Mucosa of gallbladder (tissue), 1 donor: ENCODE measurements around the gene GABRB3. TPM values are rescaled to one million over a fixed set of nuclear protein-coding genes. Genes with fewer than 3 reads are reported as not detected.

Experiments used
- DNase-seq: peaks from one replicate; pipeline ENCODE4 v3.0.0-alpha.2; 2020; ENCODE audit warnings: low spot score
- total RNA-seq: library from RNA; stranded (reverse); gene quantifications from one replicate; pipeline ENCODE4 v1.2.1, GENCODE V29; 2021
- donor health status: DM: no; HTN: no; CAD: no.

The GABRB3 gene
- total RNA-seq, 1 donor from 2014 or later, result 91.6 TPM

- DNase-seq, result no peak
Observed at GRCh38 chr15:26630857-26631256, 142.0 kb downstream of the GABRB3 start.

DNA sequence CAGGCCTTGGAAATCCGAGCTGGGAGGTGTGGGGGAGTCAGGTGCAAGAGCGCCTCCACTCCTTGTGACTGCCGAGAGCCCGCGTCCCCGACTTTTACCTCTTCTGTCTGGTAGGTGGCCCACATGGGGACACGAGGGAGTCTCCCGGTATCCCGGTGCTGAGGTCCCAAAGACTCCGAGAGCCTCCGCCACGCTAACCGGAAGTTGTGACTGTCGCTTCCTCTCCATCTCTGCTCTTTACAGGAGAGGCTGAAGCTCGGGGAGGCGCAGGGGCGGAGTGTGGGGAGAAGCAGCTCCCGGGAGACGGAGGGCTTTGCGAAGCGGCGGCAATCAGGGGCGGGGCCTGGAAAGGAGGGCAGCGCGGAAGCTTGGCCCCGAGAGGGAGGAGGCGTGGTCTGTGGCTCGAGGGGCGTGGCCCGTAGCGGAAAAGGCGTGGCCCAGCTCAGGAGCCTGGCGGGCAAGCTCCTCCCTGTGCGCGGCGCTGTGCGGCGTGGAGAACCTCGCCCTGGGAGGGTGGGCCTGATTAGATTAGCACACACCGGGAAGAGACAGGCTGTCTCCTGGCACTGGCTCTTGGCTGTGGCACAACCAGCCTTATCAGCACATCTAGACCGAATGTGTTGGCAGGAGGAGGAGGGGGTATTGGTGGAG lies 143.9 kb downstream of the GABRB3 start:
- DNase-seq, result peak; percentile 43

DNA sequence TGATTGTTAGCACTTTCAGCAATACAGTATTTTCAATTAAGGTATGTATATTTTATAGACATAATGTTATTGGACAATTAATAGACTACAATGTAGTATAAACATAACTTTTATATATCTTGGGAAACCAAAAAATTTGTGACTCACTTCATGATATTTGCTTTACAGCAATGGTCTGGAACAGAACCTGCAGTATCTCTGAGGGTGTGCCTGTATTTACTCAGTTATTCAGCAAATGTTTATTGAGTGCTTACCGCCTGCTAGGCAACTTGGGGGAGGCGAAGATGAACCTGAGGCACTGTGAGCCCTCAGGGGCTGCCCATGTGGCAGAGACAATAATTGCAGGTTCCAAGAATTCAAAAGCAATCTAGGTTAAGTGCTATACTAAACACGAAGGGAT lies 144.8 kb downstream of the GABRB3 start:
- DNase-seq, result peak; percentile 14

DNA sequence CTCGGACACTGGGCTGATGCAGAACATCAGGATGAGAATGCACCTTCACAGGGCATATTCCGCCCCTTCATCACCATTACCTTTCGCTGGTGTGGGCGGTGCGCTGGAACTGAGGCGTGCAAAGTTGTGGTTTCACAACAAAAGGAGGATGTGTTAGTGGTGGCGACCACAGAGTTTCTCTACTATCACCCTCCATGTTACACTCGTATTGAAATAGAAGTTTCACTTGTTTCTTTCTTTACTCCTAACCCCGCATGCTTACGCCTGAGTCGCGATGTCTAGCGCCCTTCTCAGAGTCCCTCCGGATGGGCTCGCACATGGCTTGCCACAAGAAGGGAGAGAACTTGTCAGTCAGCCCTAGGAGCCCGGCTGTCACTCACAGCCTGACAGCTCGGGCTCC lies 148.7 kb downstream of the GABRB3 start:
- no peak for DNase-seq

GRCh38 chr15:26623071-26623470 lies 149.8 kb downstream of the GABRB3 start:
- DNase-seq, result no peak

DNA sequence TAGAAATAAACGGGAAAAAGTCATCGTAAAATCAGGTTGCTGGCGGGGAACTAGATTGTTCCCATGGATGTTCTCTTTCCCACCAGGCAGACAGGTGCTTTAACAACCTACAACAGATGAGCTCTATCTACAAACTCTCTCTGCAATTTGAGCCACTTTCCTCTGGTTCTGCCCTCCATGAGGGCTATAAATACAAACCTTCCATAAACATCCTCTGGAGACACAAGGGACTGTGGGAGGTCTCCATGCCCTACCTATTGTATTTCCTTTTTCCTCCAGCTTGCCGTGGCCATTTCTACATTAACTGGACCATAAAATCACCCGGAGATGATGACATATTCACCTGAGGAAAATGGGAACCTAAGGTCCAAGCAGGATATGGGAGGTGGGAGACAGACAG lies 151.1 kb downstream of the GABRB3 start:
- no peak for DNase-seq

DNA sequence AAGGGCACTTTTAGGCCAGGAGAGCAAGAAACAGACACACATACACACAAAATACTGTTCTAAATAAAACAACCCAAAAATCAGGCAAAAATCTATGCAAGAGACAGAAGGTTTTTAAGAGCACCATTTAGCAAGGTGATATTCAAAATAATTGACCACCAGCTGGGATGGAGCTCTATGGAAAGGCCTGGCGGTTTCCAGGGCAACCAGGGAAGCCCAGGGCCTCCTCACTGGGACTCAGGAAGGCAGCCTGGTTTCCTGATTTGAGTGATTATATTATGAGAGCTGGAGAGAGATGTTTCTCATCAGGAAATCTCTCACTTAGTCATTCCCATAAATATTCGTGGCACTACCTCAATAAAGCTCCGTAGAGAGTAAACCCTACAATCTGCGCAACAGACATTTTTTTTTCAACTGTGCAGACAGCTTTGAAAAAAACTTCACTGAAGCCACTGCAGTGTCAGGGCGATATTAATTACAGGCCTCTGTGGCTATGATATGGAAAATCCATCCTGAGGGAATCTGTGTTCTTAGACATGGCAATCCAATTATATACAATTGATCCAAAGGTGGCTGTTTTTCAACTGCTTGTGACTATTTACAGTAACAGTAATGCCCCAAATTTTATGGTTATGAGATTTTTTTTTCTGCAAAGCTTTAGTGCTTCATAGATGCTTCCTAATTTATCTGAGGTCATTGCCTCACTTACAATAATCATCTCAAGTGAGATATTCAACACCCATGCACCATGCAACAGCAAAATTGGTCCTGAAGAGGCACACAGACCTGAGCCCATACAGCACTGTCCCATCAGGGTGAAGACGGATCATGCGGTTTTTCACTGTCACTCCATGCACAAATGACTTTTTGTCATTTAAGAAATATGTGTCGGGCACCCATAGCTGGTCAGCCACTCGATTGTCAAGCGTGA lies 152.1 kb downstream of the GABRB3 start:
- no peak for DNase-seq

DNA sequence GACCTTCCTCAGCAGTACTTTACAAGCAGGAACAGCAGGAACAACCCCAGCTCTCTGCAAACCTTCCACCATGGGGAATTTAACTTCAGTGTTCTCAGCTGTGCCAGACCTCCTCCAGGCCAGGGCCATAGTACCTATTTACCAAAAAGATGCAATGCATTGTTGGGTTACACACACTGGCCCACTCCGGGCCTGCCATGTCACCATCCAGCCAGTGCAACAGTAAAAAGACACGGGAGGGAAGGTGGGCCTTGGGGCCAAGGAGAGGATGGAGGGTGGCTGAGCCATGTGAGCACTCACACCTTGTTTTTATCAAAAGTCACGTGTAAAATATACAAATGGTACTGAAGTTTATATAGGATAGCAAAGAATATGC lies 157.0 kb downstream of the GABRB3 start:
- no peak for DNase-seq

GRCh38 chr15:26615188-26615926 lies 157.5 kb downstream of the GABRB3 start:
- no peak for DNase-seq

- no peak for DNase-seq
Observed at GRCh38 chr15:26614734-26615133, 158.1 kb downstream of the GABRB3 start.

- no peak for DNase-seq
Observed at GRCh38 chr15:26598704-26599103, 174.2 kb downstream of the GABRB3 start.

DNA sequence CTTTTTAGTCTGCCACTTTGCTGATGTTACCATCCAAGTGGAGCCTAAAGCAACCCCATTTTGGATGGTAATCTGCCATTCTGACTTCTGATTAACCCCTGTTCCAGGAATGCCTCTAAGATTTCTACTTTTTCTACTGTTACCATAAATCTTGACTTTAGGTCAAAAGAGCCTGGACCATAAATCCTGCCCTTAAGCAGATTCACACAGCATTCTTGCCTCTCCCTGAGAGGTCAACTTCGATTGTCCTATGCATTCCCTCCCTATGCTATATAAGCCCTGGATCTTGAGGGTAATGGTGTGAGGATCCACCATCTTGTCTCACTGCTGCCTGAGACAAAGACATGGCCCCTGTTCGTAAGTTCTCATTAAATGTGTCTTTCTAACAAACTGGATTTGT lies 177.3 kb downstream of the GABRB3 start:
- DNase-seq, result no peak

DNA sequence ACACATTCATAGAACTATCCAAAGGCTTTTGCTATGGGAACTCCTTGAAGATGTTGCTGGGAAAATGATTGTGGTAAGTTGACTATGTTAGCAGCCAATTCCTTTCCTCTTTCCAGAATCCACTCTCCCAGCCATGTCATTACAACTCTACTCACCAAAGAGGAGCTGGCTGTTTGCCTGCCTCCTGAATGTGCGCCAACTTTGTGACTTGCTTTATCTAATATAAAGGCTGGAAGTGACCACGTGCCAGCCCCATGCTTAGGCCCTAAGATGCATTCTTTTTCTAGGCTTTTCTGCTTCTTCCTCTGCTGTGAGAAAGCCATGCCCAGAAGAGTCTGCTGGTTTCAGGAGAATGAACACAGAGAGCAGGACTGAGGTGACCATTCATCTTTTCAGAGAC lies 182.2 kb downstream of the GABRB3 start:
- no peak for DNase-seq

DNA sequence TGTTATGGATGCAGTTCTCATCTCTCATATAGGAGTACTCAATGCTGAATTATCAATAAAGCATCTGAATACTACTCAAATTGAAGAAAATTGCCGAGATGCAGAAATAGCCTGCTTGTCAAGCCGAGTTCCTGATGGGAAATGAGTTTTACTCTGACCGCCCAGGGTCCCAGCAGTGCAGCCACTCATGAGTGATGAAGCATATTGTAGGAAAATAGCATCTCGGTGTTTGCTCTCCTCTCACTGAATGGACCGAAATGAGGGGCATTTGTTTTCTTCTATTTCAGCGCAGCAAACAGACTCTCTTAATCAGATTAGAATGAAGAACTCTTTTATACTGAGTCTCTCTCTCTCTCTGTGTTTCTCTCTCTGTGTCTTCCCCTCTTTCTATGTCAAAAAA lies 190.0 kb downstream of the GABRB3 start:
- DNase-seq, result no peak

DNA sequence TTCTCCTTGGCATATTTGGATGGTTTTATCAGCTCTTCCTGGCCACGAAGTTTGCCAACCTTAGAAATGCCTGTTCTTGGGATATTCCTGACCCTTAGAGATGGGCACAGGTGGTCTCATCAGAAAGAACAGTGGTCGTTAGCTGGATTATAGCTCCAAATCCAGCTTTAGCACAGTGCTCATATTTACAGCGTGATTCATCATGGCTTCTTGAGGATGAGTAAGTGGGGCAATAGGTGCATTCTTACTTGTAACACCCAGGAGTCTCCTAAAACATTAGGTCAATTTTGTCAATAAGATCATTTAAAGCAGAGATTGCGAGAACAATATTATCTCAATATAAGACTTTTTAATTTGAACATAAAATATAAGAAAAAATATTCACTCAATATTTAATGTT lies 191.9 kb downstream of the GABRB3 start:
- no peak for DNase-seq

DNA sequence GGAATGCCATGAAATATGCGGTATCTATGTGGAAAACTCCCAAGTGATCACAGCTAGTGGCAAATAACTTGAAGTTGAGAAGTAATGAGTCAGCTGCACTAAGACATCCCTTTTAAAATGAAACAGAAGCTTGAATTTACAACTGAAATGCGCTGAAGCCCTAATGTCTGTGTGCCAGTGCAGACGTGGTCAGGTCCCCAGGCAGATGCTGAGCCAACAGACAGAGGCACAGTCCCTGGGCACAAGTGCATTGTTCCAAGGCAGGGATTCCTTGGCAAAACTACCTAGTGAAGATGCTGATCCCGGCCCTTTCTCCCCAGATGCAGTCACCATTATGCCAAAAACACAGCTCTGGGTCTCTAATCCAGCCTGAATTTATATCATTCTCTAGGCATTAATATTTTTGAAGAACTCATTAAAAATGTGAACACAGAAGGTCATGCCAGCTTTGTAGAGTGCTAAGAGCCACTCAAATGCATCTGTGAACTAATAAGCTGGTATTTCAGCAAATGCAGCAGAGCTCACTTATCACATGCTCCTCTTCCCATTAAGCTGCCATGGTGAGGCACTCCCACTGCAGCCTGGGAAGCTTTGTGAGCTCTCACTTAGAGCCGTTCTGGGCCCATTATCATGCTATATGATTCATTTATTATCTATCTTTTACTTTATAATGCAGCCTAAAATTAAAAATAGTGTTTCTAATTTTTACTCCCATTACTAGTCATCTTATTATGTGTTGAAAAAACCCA lies 200.1 kb downstream of the GABRB3 start:
- no peak for DNase-seq

- DNase-seq, result no peak
Observed at GRCh38 chr15:26571346-26571745, 201.5 kb downstream of the GABRB3 start.

DNA sequence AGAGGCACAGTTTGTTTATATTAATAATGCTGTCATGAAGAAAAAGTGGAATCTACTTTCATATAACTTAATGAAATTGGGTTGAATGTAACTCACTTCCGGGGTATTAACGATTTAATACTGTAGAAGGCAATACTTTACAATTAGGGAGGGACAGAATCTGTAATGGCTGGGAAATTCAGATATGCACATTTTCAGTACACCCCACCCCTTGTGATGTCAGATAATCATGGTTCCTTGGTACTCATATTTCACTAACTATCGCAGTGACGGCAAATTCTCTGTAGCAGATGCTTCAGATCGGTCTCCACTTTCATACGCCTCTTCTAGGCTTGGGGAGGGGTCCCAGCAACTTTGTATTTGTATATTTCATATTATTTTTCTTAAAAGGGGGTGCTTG lies 207.3 kb downstream of the GABRB3 start:
- DNase-seq, result no peak

DNA sequence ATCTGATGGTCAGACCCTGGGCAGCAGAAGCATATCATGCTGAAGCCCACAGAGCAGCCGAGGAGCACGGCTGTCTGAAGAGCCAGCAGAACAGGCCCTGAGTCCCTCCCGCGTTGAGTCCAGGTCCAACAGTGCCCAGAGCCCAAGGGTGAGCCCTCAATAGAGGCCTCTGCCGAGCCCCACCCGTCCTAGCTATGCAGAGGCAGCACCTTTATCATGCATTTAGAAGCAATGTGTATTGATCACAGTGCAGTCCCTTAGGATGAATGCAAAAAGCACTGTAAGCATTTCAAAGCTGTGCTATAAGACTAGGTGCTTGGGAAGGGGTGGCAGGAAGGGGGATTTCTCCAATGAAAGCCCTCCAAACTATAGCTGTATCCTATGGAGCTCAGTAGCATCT lies 208.5 kb downstream of the GABRB3 start:
- no peak for DNase-seq

GRCh38 chr15:26562336-26562735 lies 210.5 kb downstream of the GABRB3 start:
- DNase-seq, result no peak

- no peak for DNase-seq
Observed at GRCh38 chr15:26561896-26562295, 211.0 kb downstream of the GABRB3 start.

DNA sequence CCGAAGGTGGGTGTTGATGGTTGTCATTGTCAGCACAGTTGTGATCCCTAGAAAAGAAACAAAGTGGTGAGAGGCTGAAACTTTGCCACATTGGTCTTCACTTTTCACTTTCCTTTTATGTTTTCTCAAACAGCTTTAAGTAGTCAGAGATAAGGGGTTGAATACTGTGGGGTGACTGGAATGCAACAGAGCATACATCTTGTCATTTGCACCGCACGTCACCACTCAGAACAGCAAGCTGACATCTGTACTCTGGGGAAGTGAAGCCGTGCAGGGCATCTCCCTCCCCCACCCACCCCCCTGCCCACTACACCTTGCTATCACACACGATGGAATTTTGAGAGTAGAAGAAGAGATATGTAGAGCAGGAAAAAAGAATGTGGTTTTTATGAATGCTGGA lies 211.7 kb downstream of the GABRB3 start:
- no peak for DNase-seq
